GM12891 (cell line): ENCODE results near the gene SDK1.

Experiments
- DNase-seq: peaks from one replicate; pipeline ENCODE4 v3.0.0; 2011; ENCODE audit warnings: low spot score; ENCODE audit not compliant: insufficient read length
- FAIRE-seq: peaks from 2 replicates; lab custom pipeline; 2011; peaks lifted over from hg19 to GRCh38; lab: Jason Lieb, UNC
- PAX5 ChIP-seq: IDR thresholded peaks from 2 replicates; pipeline ENCODE4 v1.6.1; 2011; ENCODE audit warnings: low read length, moderate library complexity, mild to moderate bottlenecking; ENCODE audit not compliant: insufficient read depth, severe bottlenecking
- POLR2A ChIP-seq: IDR thresholded peaks from 2 replicates; pipeline ENCODE4 v1.6.1; 2011; ENCODE audit warnings: low read depth, low read length, control low read depth
- POLR2AphosphoS5 ChIP-seq: IDR thresholded peaks from 2 replicates; pipeline ENCODE4 v1.6.1; 2011; ENCODE audit warnings: low read depth, low read length, control low read depth
- POU2F2 ChIP-seq: IDR thresholded peaks from 2 replicates; pipeline ENCODE4 v1.6.1; 2011; ENCODE audit warnings: low read depth, mild to moderate bottlenecking, control low read depth, low read length, moderate library complexity
- SPI1 ChIP-seq: IDR thresholded peaks from 2 replicates; pipeline ENCODE4 v1.6.1; 2011; ENCODE audit warnings: low read depth, low read length, control low read depth
- TAF1 ChIP-seq: IDR thresholded peaks from 2 replicates; pipeline ENCODE4 v1.6.1; 2011; ENCODE audit warnings: low read depth, low read length, control low read depth

The SDK1 gene

GRCh38 chr7:4098169-4098568 is 797.1 kb downstream of the SDK1 start:
- FAIRE-seq (no peak), DNase-seq (no peak)
- TF ChIP-seq PAX5, result no peak
- no peak for TF ChIP-seq POLR2AphosphoS5
- no peak for TF ChIP-seq POLR2A
- TF ChIP-seq POU2F2, result no peak
- TF ChIP-seq TAF1, result no peak
- no peak for TF ChIP-seq SPI1

GRCh38 chr7:4099651-4100050 is 798.6 kb downstream of the SDK1 start:
- TF ChIP-seq TAF1 (no peak), PAX5 (no peak), POU2F2 (no peak)
- DNase-seq, result no peak
- FAIRE-seq, result no peak

GRCh38 chr7:4100148-4100547 is 799.1 kb downstream of the SDK1 start:
- DNase-seq, result no peak
- TF ChIP-seq POLR2A (no peak), SPI1 (no peak), PAX5 (no peak), TAF1 (no peak), POU2F2 (no peak), POLR2AphosphoS5 (no peak)
- FAIRE-seq, result no peak

- DNase-seq (no peak), FAIRE-seq (no peak)
- TF ChIP-seq POU2F2 (no peak), PAX5 (no peak), POLR2AphosphoS5 (no peak), POLR2A (no peak), SPI1 (no peak), TAF1 (no peak)
Measured at GRCh38 chr7:4100691-4101090, 799.6 kb downstream of the SDK1 start.

GRCh38 chr7:4102231-4102841 is 801.3 kb downstream of the SDK1 start:
- no peak for FAIRE-seq
- no peak for TF ChIP-seq PAX5
- no peak for TF ChIP-seq SPI1
- TF ChIP-seq POLR2AphosphoS5, result no peak
- TF ChIP-seq TAF1, result no peak
- TF ChIP-seq POU2F2, result no peak
- TF ChIP-seq POLR2A, result no peak

GRCh38 chr7:4103352-4104091 is 802.5 kb downstream of the SDK1 start:
- FAIRE-seq (no peak), DNase-seq (no peak)
- TF ChIP-seq SPI1 (no peak), POLR2AphosphoS5 (no peak), PAX5 (no peak), POLR2A (no peak), TAF1 (no peak), POU2F2 (no peak)

More at GRCh38 chr7:4102231-4102841, 801.3 kb downstream of the SDK1 start:
- no peak for DNase-seq

- DNase-seq, result no peak
- no peak for FAIRE-seq
- no peak for TF ChIP-seq SPI1
- TF ChIP-seq TAF1, result no peak
- TF ChIP-seq POU2F2, result no peak
- TF ChIP-seq POLR2AphosphoS5, result no peak
- no peak for TF ChIP-seq PAX5
- TF ChIP-seq POLR2A, result no peak
Measured at GRCh38 chr7:4107839-4108238, 806.8 kb downstream of the SDK1 start.

- FAIRE-seq (no peak), DNase-seq (no peak)
- no peak for TF ChIP-seq SPI1
- TF ChIP-seq POU2F2, result no peak
- TF ChIP-seq TAF1, result no peak
- TF ChIP-seq PAX5, result no peak
- TF ChIP-seq POLR2A, result no peak
- no peak for TF ChIP-seq POLR2AphosphoS5
Measured at GRCh38 chr7:4108951-4109350, 807.9 kb downstream of the SDK1 start.

GRCh38 chr7:4109481-4110110 is 808.5 kb downstream of the SDK1 start:
- TF ChIP-seq POLR2AphosphoS5 (no peak), PAX5 (no peak), POLR2A (no peak), POU2F2 (no peak), TAF1 (no peak), SPI1 (no peak)
- DNase-seq (no peak), FAIRE-seq (no peak)

GRCh38 chr7:4110438-4110837 is 809.4 kb downstream of the SDK1 start:
- no peak for DNase-seq

More at GRCh38 chr7:4110438-4110837, 809.4 kb downstream of the SDK1 start:
- TF ChIP-seq SPI1 (no peak), TAF1 (no peak), POLR2A (no peak), POU2F2 (no peak)
- FAIRE-seq, result no peak
